H1 (cell line): ENCODE data around the gene SLC2A10. TPM values are rescaled to one million over a fixed set of nuclear protein-coding genes. Genes with fewer than 3 reads are reported as not detected.
A peak's percentile ranks its signal among the peaks of the same experiment; 100 is the strongest.

Experiments
- CTCF ChIA-PET: fragments of 300-600 bp; sonication (Branson Sonifier 250); formaldehyde crosslinking; loops from one replicate; lab custom pipeline; 2021; ENCODE audit not compliant: partially characterized antibody; lab: Charles Lee
- POLR2A ChIA-PET: fragments of 300-600 bp; sonication (Branson Sonifier 250); formaldehyde crosslinking; loops from one replicate; lab custom pipeline; 2021; ENCODE audit warnings: inconsistent platforms; ENCODE audit not compliant: partially characterized antibody; lab: Charles Lee
- DNase-seq, 2 experiments: peaks; one replicate each; pipeline versions ENCODE4 v3.0.0 to v3.0.0-alpha.2; 2010 to 2022; ENCODE audit warnings: low spot score in 2 of 2, low read depth in 1 of 2, mixed read lengths in 1 of 2
- FAIRE-seq: peaks from 2 replicates; lab custom pipeline; 2011; peaks lifted over from hg19 to GRCh38; lab: Jason Lieb, UNC
- H2AFZ ChIP-seq: 2 replicates; pipeline ENCODE4 v1.8.1; 2012; ENCODE audit warnings: low read length, inconsistent platforms
- H2AK5ac ChIP-seq: 2 replicates; pipeline ENCODE4 v1.6.1; 2013; ENCODE audit warnings: low read depth, low read length
- H2BK120ac ChIP-seq: replicated peaks from 2 replicates; pipeline ENCODE3; 2013; ENCODE audit warnings: low read depth, low read length, inconsistent platforms
- H2BK12ac ChIP-seq: 2 replicates; pipeline ENCODE4 v1.6.1; 2013; ENCODE audit warnings: low read depth, low read length
- H2BK15ac ChIP-seq: 2 replicates; pipeline ENCODE4 v1.6.1; 2013; ENCODE audit warnings: low read length
- H2BK20ac ChIP-seq: 2 replicates; pipeline ENCODE4 v1.6.1; 2013; ENCODE audit warnings: low read length
- H2BK5ac ChIP-seq: 2 replicates; pipeline ENCODE4 v1.6.1; 2013; ENCODE audit warnings: low read depth, low read length
- H3K14ac ChIP-seq: 2 replicates; pipeline ENCODE4 v1.6.1; 2013; ENCODE audit warnings: inconsistent platforms; ENCODE audit not compliant: insufficient read length
- H3K18ac ChIP-seq: 2 replicates; pipeline ENCODE4 v1.6.1; 2013; ENCODE audit warnings: low read length; ENCODE audit errors: extremely low read depth
- H3K23ac ChIP-seq: 2 replicates; pipeline ENCODE4 v1.6.1; 2013; ENCODE audit warnings: inconsistent platforms; ENCODE audit not compliant: insufficient read length
- H3K23me2 ChIP-seq: 2 replicates; pipeline ENCODE4 v1.6.1; 2013; ENCODE audit warnings: low read depth, low read length
- H3K27ac ChIP-seq: 2 replicates; pipeline ENCODE4 v1.6.1; 2011; ENCODE audit warnings: low read depth, low read length, inconsistent platforms
- H3K27me3 ChIP-seq, 4 experiments: replicated peaks in 1 of 4; 1 replicate in 1 of 4; 2 replicates in 3 of 4; pipeline versions ENCODE4 v1.6.1 to v1.8.1; 2011 to 2013; ENCODE audit warnings: low read length in 3 of 4, mild to moderate bottlenecking in 3 of 4, inconsistent platforms in 2 of 4, mixed read lengths in 2 of 4, moderate library complexity in 1 of 4; ENCODE audit not compliant: control insufficient read depth in 3 of 4, insufficient read depth in 3 of 4; ENCODE audit errors: extremely low read depth in 1 of 4
- H3K36me3 ChIP-seq, 4 experiments: 2 replicates each; pipeline versions ENCODE4 v1.6.1 to v1.8.1; 2011 to 2013; ENCODE audit warnings: mild to moderate bottlenecking in 4 of 4, low read length in 3 of 4, moderate library complexity in 2 of 4, control low read depth in 1 of 4, inconsistent platforms in 1 of 4; ENCODE audit not compliant: insufficient read depth in 4 of 4, control insufficient read depth in 2 of 4
- H3K4ac ChIP-seq: replicated peaks from 2 replicates; pipeline ENCODE3; 2013; ENCODE audit warnings: low read length, low read depth, mixed read lengths, inconsistent platforms; ENCODE audit not compliant: insufficient read length
- H3K4me1 ChIP-seq, 4 experiments: replicated peaks in 1 of 4; 1 replicate in 1 of 4; 2 replicates in 3 of 4; pipeline versions ENCODE4 v1.6.1 to v1.8.1; 2011 to 2013; ENCODE audit warnings: low read length in 3 of 4, inconsistent platforms in 2 of 4, mixed read lengths in 1 of 4; ENCODE audit not compliant: insufficient read depth in 4 of 4, control insufficient read depth in 3 of 4
- H3K4me2 ChIP-seq, 2 experiments: 2 replicates each; pipeline versions ENCODE4 v1.6.1 to v1.8.1; 2011 to 2013; ENCODE audit warnings: low read depth in 2 of 2, low read length in 2 of 2, control low read depth in 1 of 2, inconsistent platforms in 1 of 2, mild to moderate bottlenecking in 1 of 2; ENCODE audit not compliant: insufficient read depth in 1 of 2
- H3K4me3 ChIP-seq, 4 experiments: fragments of 200-600, 300-600 bp in 1 of 4; sonication (generic), shearing (Covaris generic), sonication (Bioruptor Twin) in 1 of 4; 2 replicates each; pipeline versions ENCODE4 v1.5.1 to v1.8.1; 2011 to 2016; ENCODE audit warnings: low read length in 4 of 4, low read depth in 3 of 4, control low read depth in 2 of 4, inconsistent platforms in 2 of 4, mild to moderate bottlenecking in 2 of 4, mixed read lengths in 1 of 4, moderate library complexity in 1 of 4; ENCODE audit not compliant: insufficient read depth in 2 of 4; ENCODE audit errors: extremely low read depth in 1 of 4
- H3K56ac ChIP-seq: replicated peaks from 2 replicates; pipeline ENCODE3; 2013; ENCODE audit warnings: low read depth, mild to moderate bottlenecking, mixed read lengths, low read length, inconsistent platforms; ENCODE audit not compliant: insufficient read length
- H3K79me1 ChIP-seq: 2 replicates; pipeline ENCODE4 v1.6.1; 2013; ENCODE audit warnings: low read depth, low read length, control low read depth
- H3K79me2 ChIP-seq, 2 experiments: 2 replicates each; pipeline versions ENCODE4 v1.6.1 to v1.8.1; 2012 to 2013; ENCODE audit warnings: low read length in 2 of 2, mild to moderate bottlenecking in 2 of 2, inconsistent platforms in 1 of 2; ENCODE audit not compliant: insufficient read depth in 2 of 2, control insufficient read depth in 1 of 2
- H3K9ac ChIP-seq, 4 experiments: replicated peaks in 1 of 4; 1 replicate in 1 of 4; 2 replicates in 3 of 4; pipeline versions ENCODE4 v1.6.1 to v1.8.1; 2011 to 2013; ENCODE audit warnings: low read depth in 3 of 4, low read length in 3 of 4, control low read depth in 2 of 4, mild to moderate bottlenecking in 2 of 4, moderate library complexity in 2 of 4, inconsistent platforms in 1 of 4; ENCODE audit errors: extremely low read depth in 1 of 4
- H3K9me3 ChIP-seq, 2 experiments: 2 replicates each; pipeline versions ENCODE4 v1.6.1 to v1.8.1; 2012 to 2013; ENCODE audit warnings: mild to moderate bottlenecking in 2 of 2, moderate library complexity in 2 of 2, control low read depth in 1 of 2, inconsistent platforms in 1 of 2, low read depth in 1 of 2, low read length in 1 of 2, mixed read lengths in 1 of 2; ENCODE audit not compliant: insufficient read depth in 2 of 2
- H4K20me1 ChIP-seq, 2 experiments: replicated peaks in 1 of 2; 2 replicates each; pipeline versions ENCODE3 to v1.8.1; 2011 to 2013; ENCODE audit warnings: inconsistent platforms in 2 of 2, low read length in 2 of 2, mild to moderate bottlenecking in 1 of 2; ENCODE audit not compliant: insufficient read depth in 2 of 2, control insufficient read depth in 1 of 2
- H4K5ac ChIP-seq: 2 replicates; pipeline ENCODE4 v1.6.1; 2013; ENCODE audit warnings: low read length, low read depth, mixed read lengths, inconsistent platforms; ENCODE audit not compliant: insufficient read length
- H4K8ac ChIP-seq: 2 replicates; pipeline ENCODE4 v1.8.0; 2013; ENCODE audit warnings: mild to moderate bottlenecking, moderate library complexity, low read length, inconsistent platforms; ENCODE audit not compliant: insufficient read depth; ENCODE audit errors: extremely low read depth
- H4K91ac ChIP-seq: replicated peaks from 2 replicates; pipeline ENCODE3; 2013; ENCODE audit warnings: low read length, mixed read lengths, inconsistent platforms; ENCODE audit not compliant: insufficient read length
- EP300 ChIP-seq, 2 experiments: IDR thresholded peaks; 1 replicate in 1 of 2; 2 replicates in 1 of 2; pipeline ENCODE4 v1.6.1; 2011 to 2012; ENCODE audit warnings: low read depth in 2 of 2, low read length in 2 of 2, mild to moderate bottlenecking in 2 of 2, borderline replicate concordance in 1 of 2, inconsistent platforms in 1 of 2, moderate library complexity in 1 of 2
- JUN ChIP-seq: IDR thresholded peaks from 2 replicates; pipeline ENCODE4 v1.6.1; 2011; ENCODE audit warnings: low read depth, mild to moderate bottlenecking, improper control_type of control experiment, low read length
- KDM1A ChIP-seq: fragments of 200-600, 300-600 bp; sonication (generic); IDR thresholded peaks from 2 replicates; pipeline ENCODE4 v1.7.1; 2016; ENCODE audit warnings: mild to moderate bottlenecking, low read length, borderline replicate concordance
- PHF8 ChIP-seq: fragments of 200-600 bp; sonication (generic); conservative IDR thresholded peaks from 2 replicates; pipeline ENCODE4 v1.7.1; 2012; ENCODE audit warnings: low read depth, mild to moderate bottlenecking, inconsistent platforms, low read length, moderate library complexity
- SP4 ChIP-seq: IDR thresholded peaks from 2 replicates; pipeline ENCODE4 v1.6.1; 2012; ENCODE audit warnings: low read length, inconsistent platforms
- TAF7 ChIP-seq: optimal IDR thresholded peaks from 2 replicates; pipeline ENCODE3; 2011; ENCODE audit warnings: low read depth, mild to moderate bottlenecking, inconsistent platforms, low read length, moderate library complexity, borderline replicate concordance
- WGBS, 2 experiments: shearing (Covaris generic) in 1 of 2; methylation state at CpG; one replicate each; pipeline versions ENCODE4 v1.1.6 to v1.1.7; 2013 to 2015; ENCODE audit warnings: low lambda C conversion rate in 2 of 2, mixed read lengths in 2 of 2, inconsistent platforms in 1 of 2, low coverage in 1 of 2, missing lambda C conversion rate in 1 of 2; ENCODE audit not compliant: insufficient replicate concordance in 2 of 2, insufficient coverage in 1 of 2, insufficient read length in 1 of 2; ENCODE audit errors: extremely low coverage in 1 of 2, missing lambda C conversion rate in 1 of 2; 5-methylcytosine and 5-hydroxymethylcytosine counted together
- polyA plus RNA-seq, 7 experiments: library from polyadenylated mRNA; depleted of rRNA in 3 of 7; stranded (reverse) in 5 of 7; unstranded in 2 of 7; fragments of >200 nt in 5 of 7; fragments of 200-250 nt in 2 of 7; gene quantifications; 1 replicate in 5 of 7; 2 replicates in 1 of 7; 4 replicates in 1 of 7; pipeline versions ENCODE4 v1.2.1 to v1.2.3, GENCODE V29; 2011 to 2013; ENCODE audit warnings: missing spikeins in 2 of 7, mixed read lengths in 2 of 7
- total RNA-seq: library from RNA; stranded (reverse); fragmentation: NEBNext Ultra II Directional; extraction: Animal tissue kit (Norgen Biotek cat#: 25700); gene quantifications from 2 replicates; pipeline ENCODE4 v1.2.1, GENCODE V29; 2021
- TF ChIP-seq, protein P1 (sequence below): IDR thresholded peaks from 2 replicates; pipeline ENCODE4 v1.6.1; 2011; ENCODE audit warnings: low read length, improper control_type of control experiment

The SLC2A10 gene
- total and polyA plus RNA-seq, 2 of the 8 experiments (the other 6 are each of a cell fraction or from before 2014, with no cell fraction given) = 9.0 to 9.7 TPM

DNA sequence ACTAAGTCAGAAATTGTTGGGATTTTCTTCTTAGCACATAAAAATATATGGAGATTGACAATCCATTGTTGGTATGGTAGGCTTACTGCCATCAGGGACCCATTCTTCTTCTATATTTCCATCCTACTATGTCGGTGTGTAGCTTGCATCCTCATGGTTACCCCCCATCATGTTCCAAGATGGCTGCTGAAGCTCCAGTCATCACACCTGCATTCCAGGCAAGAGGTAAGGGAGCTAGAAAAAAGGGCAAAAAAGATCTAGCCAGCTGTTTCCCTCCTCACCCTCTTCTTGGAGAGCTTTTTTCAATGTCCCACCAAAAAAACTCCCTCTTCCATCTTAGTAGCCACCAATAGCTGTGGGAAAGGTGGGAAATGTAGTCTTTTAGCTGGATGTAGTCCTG, 13.6 kb downstream of the SLC2A10 start:
- no peak overlapping the region for H2BK12ac ChIP-seq
- no peak overlapping the region for H2AK5ac ChIP-seq
- no peak overlapping the region for H4K91ac ChIP-seq
- peaks cover 0 to 4% of the 10 kb centered on the region in 2 experiments for H4K20me1 ChIP-seq
- FAIRE-seq (no peak), DNase-seq (no peak)
- H2BK20ac ChIP-seq = no peak overlapping the region
- H3K36me3 ChIP-seq = peaks cover 0 to 12% (median 5%) of the 10 kb centered on the region in 4 experiments; a peak in 3 of 8 replicates
- no peak overlapping the region for H3K23ac ChIP-seq
- H3K4ac ChIP-seq = no peak overlapping the region
- no peak overlapping the region for H3K4me3 ChIP-seq
- peaks cover 8% of the 10 kb centered on the region; the same call in 1 of the 2 replicates for H3K23me2 ChIP-seq
- H3K14ac ChIP-seq = no peak overlapping the region
- TF ChIP-seq KDM1A = 0 out of 2 replicates have a peak, but pooled peaks have one; percentile 42
- no peak for TF ChIP-seq PHF8
- TF ChIP-seq SP4 = no peak
- TF ChIP-seq, protein P1, sequence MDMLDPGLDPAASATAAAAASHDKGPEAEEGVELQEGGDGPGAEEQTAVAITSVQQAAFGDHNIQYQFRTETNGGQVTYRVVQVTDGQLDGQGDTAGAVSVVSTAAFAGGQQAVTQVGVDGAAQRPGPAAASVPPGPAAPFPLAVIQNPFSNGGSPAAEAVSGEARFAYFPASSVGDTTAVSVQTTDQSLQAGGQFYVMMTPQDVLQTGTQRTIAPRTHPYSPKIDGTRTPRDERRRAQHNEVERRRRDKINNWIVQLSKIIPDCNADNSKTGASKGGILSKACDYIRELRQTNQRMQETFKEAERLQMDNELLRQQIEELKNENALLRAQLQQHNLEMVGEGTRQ = no peak
- no peak for TF ChIP-seq EP300 (IDR thresholded peaks at IDR 0.05; ENCODE audit: borderline replicate concordance in 1 of 2, low read depth in 2 of 2, low read length in 2 of 2)
- TF ChIP-seq JUN = no peak
- no peak for TF ChIP-seq TAF7
- no peak overlapping the region for H3K56ac ChIP-seq
- CTCF ChIA-PET = no interaction called here
- no peaks in the 10 kb centered on the region for H3K79me1 ChIP-seq
- no peaks in the 10 kb centered on the region for H3K79me2 ChIP-seq
- WGBS, 2 experiments = 94% methylated on average over 1 of the region's 1 CpG; no CpG with 5 or more reads in 1 of the 2 experiments
- H2BK15ac ChIP-seq = no peak overlapping the region
- no peak overlapping the region for H2BK120ac ChIP-seq
- H2AFZ ChIP-seq = no peak overlapping the region
- H4K8ac ChIP-seq = no peak overlapping the region
- no peaks in the 10 kb centered on the region; a peak in 1 of 7 replicates for H3K27me3 ChIP-seq
- no peak overlapping the region for H4K5ac ChIP-seq
- H3K9me3 ChIP-seq = peaks cover 10% of the 10 kb centered on the region in 2 experiments; a peak in 2 of 4 replicates
- no peak overlapping the region for H3K4me2 ChIP-seq
- no peaks in the 10 kb centered on the region for H3K4me1 ChIP-seq
- H2BK5ac ChIP-seq = no peak overlapping the region
- POLR2A ChIA-PET = no interaction called here
- H3K27ac ChIP-seq = no peak overlapping the region
- no peak overlapping the region for H3K9ac ChIP-seq
- H3K18ac ChIP-seq = no peak overlapping the region
